Measurements from ENCODE around the gene MAP7D1.

The MAP7D1 gene

GRCh38 chr1:36172983-36173382 is 17.0 kb downstream of the MAP7D1 start:
- Histone ChIP-seq H3K9ac (no peak overlapping the region), H3K4me1 (no peaks in the 10 kb centered on the region), H3K4me3 (ENCODE audit: low read depth, low read length) (no peak overlapping the region), H2AFZ (no peak overlapping the region), H3K27me3 (ENCODE audit: control insufficient read depth, insufficient read depth, low read length) (no peaks in the 10 kb centered on the region), H3K4me2 (ENCODE audit: low read length) (no peak overlapping the region), H3K36me3 (ENCODE audit: control insufficient read depth, insufficient read depth, low read length) (no peaks in the 10 kb centered on the region), H3K9me3 (ENCODE audit: control insufficient read depth, low read length) (no peaks in the 10 kb centered on the region), H3K27ac (no peak overlapping the region), H3K79me2 (peaks cover 7% of the 10 kb centered on the region)
- TF ChIP-seq CTCF (IDR thresholded peaks at IDR 0.05) = no peak

GRCh38 chr1:36174713-36175112 is 18.8 kb downstream of the MAP7D1 start:
- Histone ChIP-seq H3K4me3 (ENCODE audit: low read depth, low read length) (no peak overlapping the region), H3K27me3 (ENCODE audit: control insufficient read depth, insufficient read depth, low read length) (no peaks in the 10 kb centered on the region), H2AFZ (no peak overlapping the region), H3K27ac (no peak overlapping the region), H3K4me1 (no peaks in the 10 kb centered on the region), H3K36me3 (ENCODE audit: control insufficient read depth, insufficient read depth, low read length) (no peaks in the 10 kb centered on the region), H3K79me2 (peaks cover 4% of the 10 kb centered on the region), H3K9me3 (ENCODE audit: control insufficient read depth, low read length) (no peaks in the 10 kb centered on the region), H3K4me2 (ENCODE audit: low read length) (no peak overlapping the region), H3K9ac (no peak overlapping the region)
- TF ChIP-seq CTCF (IDR thresholded peaks at IDR 0.05) = no peak

GRCh38 chr1:36175137-36176095 is 19.5 kb downstream of the MAP7D1 start:
- no peak overlapping the region for H3K9ac ChIP-seq
- H2AFZ ChIP-seq = no peak overlapping the region
- no peak overlapping the region for H3K27ac ChIP-seq
- H3K9me3 ChIP-seq (ENCODE audit: control insufficient read depth, low read length) = no peaks in the 10 kb centered on the region
- no peaks in the 10 kb centered on the region for H3K4me1 ChIP-seq
- no peak overlapping the region for H3K4me2 ChIP-seq (ENCODE audit: low read length)
- no peaks in the 10 kb centered on the region for H3K27me3 ChIP-seq (ENCODE audit: control insufficient read depth, insufficient read depth, low read length)
- no peak overlapping the region for H3K4me3 ChIP-seq (ENCODE audit: low read depth, low read length)
- H3K36me3 ChIP-seq (ENCODE audit: control insufficient read depth, insufficient read depth, low read length) = no peaks in the 10 kb centered on the region
- TF ChIP-seq CTCF (IDR thresholded peaks at IDR 0.05) = no peak
- peaks cover under 1% of the 10 kb centered on the region for H3K79me2 ChIP-seq

- Histone ChIP-seq H3K27ac (no peak overlapping the region), H3K4me3 (ENCODE audit: low read depth, low read length) (no peak overlapping the region), H3K9ac (no peak overlapping the region), H3K9me3 (ENCODE audit: control insufficient read depth, low read length) (no peaks in the 10 kb centered on the region), H3K4me2 (ENCODE audit: low read length) (no peak overlapping the region), H3K79me2 (no peaks in the 10 kb centered on the region), H3K4me1 (no peaks in the 10 kb centered on the region), H3K36me3 (ENCODE audit: control insufficient read depth, insufficient read depth, low read length) (no peaks in the 10 kb centered on the region), H2AFZ (no peak overlapping the region), H3K27me3 (ENCODE audit: control insufficient read depth, insufficient read depth, low read length) (no peaks in the 10 kb centered on the region)
- no peak for TF ChIP-seq CTCF (IDR thresholded peaks at IDR 0.05)
Measured at GRCh38 chr1:36176106-36176949, 20.4 kb downstream of the MAP7D1 start.

All from parathyroid adenoma (tissue), 2 donors.